Measurements from ENCODE around the gene SOWAHC. TPM values are rescaled to one million over a fixed set of nuclear protein-coding genes. Genes with fewer than 3 reads are reported as not detected.

Gene SOWAHC
- total and polyA plus RNA-seq, 2 of the 13 experiments (the other 11 are each of a cell fraction or from before 2014, with no cell fraction given), result 21.2 to 22.5 TPM

GRCh38 chr2:109614715-109615636 lies 812 bp downstream of the SOWAHC start (continued):
- no peak for TF ChIP-seq HCFC1 (IDR thresholded peaks at IDR 0.05; ENCODE audit: low read depth, low read length)
- TF ChIP-seq FOXA1 (IDR thresholded peaks at IDR 0.05), result no peak
- TF ChIP-seq FOXA1 (CRISPR knock-in tag; IDR thresholded peaks at IDR 0.05), result no peak
- TF ChIP-seq SRSF4 (IDR thresholded peaks at IDR 0.05; ENCODE audit: low read depth, low read length, poor library complexity, severe bottlenecking), result no peak
- no peak for TF ChIP-seq HMG20B (CRISPR knock-in tag; conservative IDR thresholded peaks at IDR 0.05)
- TF ChIP-seq, protein P1, sequence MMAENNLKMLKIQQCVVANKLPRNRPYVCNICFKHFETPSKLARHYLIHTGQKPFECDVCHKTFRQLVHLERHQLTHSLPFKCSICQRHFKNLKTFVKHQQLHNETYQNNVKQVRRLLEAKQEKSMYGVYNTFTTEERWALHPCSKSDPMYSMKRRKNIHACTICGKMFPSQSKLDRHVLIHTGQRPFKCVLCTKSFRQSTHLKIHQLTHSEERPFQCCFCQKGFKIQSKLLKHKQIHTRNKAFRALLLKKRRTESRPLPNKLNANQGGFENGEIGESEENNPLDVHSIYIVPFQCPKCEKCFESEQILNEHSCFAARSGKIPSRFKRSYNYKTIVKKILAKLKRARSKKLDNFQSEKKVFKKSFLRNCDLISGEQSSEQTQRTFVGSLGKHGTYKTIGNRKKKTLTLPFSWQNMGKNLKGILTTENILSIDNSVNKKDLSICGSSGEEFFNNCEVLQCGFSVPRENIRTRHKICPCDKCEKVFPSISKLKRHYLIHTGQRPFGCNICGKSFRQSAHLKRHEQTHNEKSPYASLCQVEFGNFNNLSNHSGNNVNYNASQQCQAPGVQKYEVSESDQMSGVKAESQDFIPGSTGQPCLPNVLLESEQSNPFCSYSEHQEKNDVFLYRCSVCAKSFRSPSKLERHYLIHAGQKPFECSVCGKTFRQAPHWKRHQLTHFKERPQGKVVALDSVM (CRISPR knock-in tag; IDR thresholded peaks at IDR 0.05), result peak; percentile 59
- TF ChIP-seq ZNF253 (CRISPR knock-in tag; IDR thresholded peaks at IDR 0.05; ENCODE audit: borderline replicate concordance), result no peak; the same call in 1 of the 2 replicates
- peak; percentile 69; the same call in 1 of the 2 replicates for TF ChIP-seq ZNF773 (CRISPR knock-in tag; IDR thresholded peaks at IDR 0.05; ENCODE audit: borderline replicate concordance)
- TF ChIP-seq, protein P2, sequence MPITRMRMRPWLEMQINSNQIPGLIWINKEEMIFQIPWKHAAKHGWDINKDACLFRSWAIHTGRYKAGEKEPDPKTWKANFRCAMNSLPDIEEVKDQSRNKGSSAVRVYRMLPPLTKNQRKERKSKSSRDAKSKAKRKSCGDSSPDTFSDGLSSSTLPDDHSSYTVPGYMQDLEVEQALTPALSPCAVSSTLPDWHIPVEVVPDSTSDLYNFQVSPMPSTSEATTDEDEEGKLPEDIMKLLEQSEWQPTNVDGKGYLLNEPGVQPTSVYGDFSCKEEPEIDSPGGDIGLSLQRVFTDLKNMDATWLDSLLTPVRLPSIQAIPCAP (CRISPR knock-in tag; IDR thresholded peaks at IDR 0.05; ENCODE audit: low read depth), result 0 out of 2 replicates have a peak, but pooled peaks have one; percentile 75
- TF ChIP-seq AGO2 (optimal IDR thresholded peaks at IDR 0.05; ENCODE audit: low read depth, low read length), result peak; percentile 92
- peak; percentile 91 for TF ChIP-seq ZNF709 (CRISPR knock-in tag; IDR thresholded peaks at IDR 0.05)
- TF ChIP-seq MTA1 (CRISPR knock-in tag; IDR thresholded peaks at IDR 0.05; ENCODE audit: borderline replicate concordance), result peak; percentile 83; the same call in 1 of the 2 replicates
- TF ChIP-seq PTBP1 (IDR thresholded peaks at IDR 0.05; ENCODE audit: low read depth, low read length, poor library complexity, severe bottlenecking), result no peak
- TF ChIP-seq ZNF710 (CRISPR knock-in tag; IDR thresholded peaks at IDR 0.05; ENCODE audit: borderline replicate concordance), result peak; percentile 71
- no peak for TF ChIP-seq KAT2B (IDR thresholded peaks at IDR 0.05; ENCODE audit: borderline replicate concordance, low read depth, low read length)
- no peak for TF ChIP-seq ZFP36L1 (CRISPR knock-in tag; IDR thresholded peaks at IDR 0.05)
- 0 out of 2 replicates have a peak, but pooled peaks have one; percentile 10 for TF ChIP-seq ELF1 (CRISPR knock-in tag; IDR thresholded peaks at IDR 0.05)
- no peak for TF ChIP-seq SP2 (CRISPR knock-in tag; IDR thresholded peaks at IDR 0.05)
- TF ChIP-seq NR2F2 (IDR thresholded peaks at IDR 0.05; ENCODE audit: borderline replicate concordance, low read depth), result no peak
- no peak for TF ChIP-seq TBX3 (IDR thresholded peaks at IDR 0.05; ENCODE audit: borderline replicate concordance)
- no peak for TF ChIP-seq TBP (CRISPR knock-in tag; IDR thresholded peaks at IDR 0.05)
- TF ChIP-seq ZNF672 (CRISPR knock-in tag; IDR thresholded peaks at IDR 0.05), result 0 out of 2 replicates have a peak, but pooled peaks have one; percentile 72
- peak; percentile 87 for TF ChIP-seq MEIS1 (CRISPR knock-in tag; IDR thresholded peaks at IDR 0.05; ENCODE audit: borderline replicate concordance)
- TF ChIP-seq NFE2L1 (CRISPR knock-in tag; IDR thresholded peaks at IDR 0.05; ENCODE audit: borderline replicate concordance), result no peak
- no peak for TF ChIP-seq RBM22 (optimal IDR thresholded peaks at IDR 0.05; ENCODE audit: low read length)
